HG03565 (cell line): ENCODE results near the gene GLUL.
"Not testable (repeated sequence)": the region's sequence is repeated elsewhere in the genome, so short reads cannot be mapped to it uniquely, and the experiment has no call there.

Experiments used
- ATAC-seq: cut with Tn5 transposase; IDR thresholded peaks from one replicate; pipeline ENCODE4 v1.9.1; 2021; ENCODE audit warnings: mild to moderate bottlenecking, moderate library complexity; ENCODE audit not compliant: unreplicated experiment

Gene GLUL

DNA sequence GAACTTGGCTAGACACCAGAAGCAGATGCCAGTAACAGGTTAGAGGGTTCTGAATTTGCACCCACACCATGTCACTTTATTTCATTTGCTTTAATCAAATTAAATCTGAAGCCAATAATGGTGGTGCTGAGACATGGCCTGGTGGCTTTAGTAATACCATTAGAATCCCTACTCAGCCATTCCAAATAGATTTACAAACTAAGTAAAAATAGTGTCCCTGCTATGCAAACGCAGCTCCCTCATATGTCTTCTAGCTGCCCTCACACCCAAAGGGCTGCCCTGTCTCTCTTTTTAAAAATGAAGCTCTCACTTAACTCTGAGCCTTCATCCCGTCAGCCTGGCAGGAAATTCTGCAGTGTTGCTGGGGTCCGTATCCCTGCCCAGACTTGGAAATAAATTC, 21.1 kb downstream of the GLUL start:
- ATAC-seq: no peak

DNA sequence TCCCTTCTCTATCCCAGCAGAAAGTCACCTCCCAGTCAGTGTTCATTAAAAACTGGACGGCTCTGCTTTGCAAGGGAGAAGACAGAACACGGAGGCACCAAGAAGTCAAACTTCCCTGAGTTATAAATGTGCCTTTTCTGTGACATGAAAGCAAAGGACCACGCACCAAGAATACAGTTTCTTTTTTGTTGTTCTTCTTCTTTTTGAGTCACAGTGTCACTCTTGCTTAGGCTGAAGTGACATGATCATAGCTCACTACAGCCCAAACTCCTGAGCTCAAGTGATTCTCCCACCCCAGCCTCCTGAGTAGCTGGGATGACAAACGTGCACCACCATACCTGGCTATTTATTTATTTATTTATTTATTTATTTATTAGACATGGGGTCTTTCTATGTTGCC, 22.7 kb downstream of the GLUL start:
- no peak for ATAC-seq

DNA sequence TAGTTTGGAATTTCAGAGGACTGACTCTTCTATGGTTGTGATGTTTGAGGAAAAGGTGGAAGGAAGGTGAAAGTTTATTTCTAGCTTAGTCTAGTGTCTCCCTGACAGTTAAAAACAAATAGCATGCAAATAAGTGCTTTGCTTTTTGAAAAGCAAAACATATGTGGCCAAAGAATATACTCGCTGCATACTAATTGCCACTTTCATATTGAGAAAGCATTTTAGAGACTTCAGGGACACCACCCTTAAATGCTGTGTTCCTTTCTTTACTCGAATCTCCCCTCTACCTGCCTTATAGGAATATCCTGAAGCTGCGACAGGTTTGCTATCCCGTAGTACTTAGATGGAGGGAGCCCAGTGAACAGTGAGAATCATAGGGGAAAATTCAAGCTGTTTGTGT, 23.2 kb downstream of the GLUL start:
- ATAC-seq: no peak

DNA sequence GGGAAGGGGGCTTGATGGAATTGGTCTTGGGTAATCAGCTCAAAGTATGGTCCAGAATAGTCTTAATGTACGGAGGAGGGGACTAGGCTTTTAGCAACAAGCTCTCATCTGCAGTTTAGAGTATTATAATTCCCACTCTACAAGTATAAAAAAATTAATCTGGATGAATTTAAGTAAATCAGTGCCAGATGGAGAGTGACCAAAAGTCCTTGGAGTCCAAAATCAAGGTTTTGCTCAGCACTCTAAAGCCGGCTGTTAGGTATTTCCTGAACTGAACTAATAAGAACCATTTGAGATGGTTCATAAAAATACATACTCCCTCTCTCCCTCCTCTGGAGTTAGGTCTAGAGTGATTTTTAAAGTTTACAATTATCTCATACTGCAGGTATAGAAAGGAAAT, 23.7 kb downstream of the GLUL start:
- ATAC-seq: no peak

DNA sequence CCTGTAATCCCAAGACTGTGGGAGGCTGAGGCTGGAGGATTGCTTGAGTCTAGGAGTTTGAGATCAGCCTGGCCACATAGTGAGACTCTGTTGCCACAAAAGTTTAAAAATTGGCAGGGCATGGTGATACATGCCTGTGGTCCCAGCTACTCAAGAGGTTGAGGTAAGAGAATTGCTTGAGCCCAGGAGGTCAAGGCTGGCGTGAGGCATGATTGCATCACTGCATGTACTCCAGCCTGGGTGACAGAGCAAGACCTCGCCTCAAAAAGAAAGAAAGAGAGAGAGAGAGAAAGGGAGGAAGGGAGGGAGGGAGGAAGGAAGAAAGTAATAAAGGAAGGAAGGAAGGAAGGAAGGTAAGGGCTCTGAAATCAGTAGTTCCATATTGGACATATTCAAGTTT, 25.0 kb downstream of the GLUL start:
- ATAC-seq: no peak

DNA sequence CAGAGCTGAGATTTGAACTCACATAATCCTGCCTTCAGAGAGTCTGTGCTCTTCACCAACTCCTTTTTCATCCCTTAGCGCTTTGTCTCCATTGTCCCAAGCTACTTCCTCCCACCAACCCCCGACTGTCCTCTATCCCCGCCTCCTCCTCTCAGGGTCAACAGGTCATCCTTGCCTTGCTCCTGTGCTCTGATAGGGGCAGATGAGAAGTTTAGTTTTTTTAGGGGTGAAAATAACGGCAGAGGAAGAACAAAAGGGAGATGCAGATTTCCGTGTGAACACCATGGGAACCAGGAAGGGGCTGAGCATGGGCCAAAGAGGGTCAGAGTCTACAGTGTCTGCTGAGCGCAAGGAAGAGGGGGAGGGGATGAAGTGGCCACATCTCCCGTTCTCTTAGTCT, 31.9 kb downstream of the GLUL start:
- no peak for ATAC-seq

DNA sequence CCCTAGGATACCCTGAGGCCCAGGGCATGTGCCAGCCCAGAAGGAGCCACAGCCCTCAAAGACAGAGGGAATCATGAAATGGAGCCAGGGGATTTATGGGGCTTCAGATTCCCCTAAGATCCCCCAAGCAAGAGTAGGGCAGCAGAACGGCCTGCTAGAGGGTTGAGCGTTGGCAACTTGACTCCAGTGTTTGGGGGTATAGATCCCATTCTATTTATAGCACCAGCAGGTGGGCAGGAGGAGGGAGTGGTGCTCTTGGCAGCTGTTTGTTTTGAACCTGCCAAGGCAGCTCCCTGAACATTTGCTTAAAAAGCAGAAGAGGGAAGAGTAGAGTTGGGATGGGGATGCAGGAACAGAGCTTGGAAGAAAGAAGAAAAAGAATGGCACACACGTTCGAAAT, 33.7 kb downstream of the GLUL start:
- ATAC-seq: no peak

DNA sequence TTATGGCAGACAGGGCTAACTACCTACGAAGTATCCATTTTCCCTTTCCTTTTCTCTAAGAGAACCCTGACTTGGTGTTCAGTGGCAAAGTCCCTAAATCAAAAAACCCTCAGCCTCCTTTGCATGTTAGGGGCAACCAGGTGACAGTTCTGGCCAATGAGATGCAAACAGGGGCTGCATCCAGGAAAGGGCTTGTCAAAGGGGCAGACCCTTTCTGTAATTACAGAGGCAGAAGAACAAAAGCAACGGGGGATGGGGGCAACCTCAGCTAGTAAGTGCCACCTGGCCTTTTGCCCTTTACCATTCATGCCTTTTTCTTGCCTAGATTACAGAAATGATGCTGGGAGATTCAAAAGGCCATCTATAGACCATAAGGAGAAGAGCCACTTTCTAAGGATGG, 34.4 kb downstream of the GLUL start:
- ATAC-seq: no peak

DNA sequence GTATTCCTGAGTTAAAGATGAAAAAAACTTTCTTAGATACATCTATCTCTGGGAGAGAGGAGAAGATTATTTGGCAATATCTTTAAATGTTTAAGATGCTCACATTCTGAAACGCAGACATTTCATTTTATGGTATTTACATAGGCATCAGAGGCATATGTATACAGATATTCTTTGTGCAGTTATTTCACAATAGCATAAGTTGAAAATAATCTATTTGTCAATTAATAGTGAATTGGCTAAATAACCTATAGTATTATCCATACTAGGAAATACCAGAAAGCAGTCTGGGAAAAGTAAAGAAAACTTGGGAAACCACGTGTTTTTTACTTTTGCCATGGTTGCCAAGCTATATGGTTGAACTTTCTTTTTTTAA, 35.9 kb downstream of the GLUL start:
- no peak for ATAC-seq

DNA sequence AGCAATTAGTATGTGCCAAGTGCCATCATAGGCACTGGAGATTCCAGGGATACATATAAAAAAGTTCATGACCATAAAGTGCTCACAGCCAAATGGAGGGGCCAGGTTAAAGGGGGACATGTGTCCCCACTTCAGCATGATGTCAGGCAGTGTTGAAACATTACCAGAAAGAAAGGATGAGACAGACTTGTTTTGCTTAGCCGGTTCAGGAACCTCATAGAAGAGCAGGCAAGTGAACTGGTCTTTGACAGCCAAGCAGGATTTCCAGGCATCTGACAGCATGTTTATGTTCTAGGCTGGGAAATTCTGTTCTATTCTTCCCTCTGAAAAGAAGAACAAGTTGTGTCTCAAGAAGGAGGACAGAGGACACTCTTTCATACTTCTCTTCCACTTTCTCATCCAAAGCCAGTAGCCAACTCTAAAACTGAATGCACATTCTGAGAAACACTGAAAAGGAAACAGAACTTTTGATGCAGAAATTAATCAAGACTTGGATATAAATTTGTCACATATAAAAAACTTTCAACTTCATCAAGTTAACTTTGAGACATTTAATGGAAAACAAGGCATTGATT, 39.7 kb downstream of the GLUL start:
- ATAC-seq: no peak

DNA sequence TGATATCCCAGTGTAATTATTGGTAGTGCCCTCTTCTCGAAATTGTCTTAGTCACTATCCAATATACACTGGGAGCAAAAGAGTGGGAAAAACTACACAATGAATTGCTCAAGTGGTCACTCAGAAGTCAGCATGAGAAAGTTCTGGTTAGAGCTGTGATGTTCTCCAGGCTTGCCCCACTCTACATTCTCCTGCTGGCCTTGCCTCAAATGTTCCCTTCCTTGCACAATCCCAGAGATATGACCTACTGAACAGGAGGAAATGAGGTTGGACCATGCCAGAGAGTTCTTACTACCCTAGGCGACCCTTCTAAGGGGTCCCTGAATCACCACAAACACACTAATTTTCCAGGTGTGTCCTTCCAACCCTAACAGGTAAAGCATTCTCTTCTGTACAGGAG, 40.8 kb downstream of the GLUL start:
- ATAC-seq: no peak

DNA sequence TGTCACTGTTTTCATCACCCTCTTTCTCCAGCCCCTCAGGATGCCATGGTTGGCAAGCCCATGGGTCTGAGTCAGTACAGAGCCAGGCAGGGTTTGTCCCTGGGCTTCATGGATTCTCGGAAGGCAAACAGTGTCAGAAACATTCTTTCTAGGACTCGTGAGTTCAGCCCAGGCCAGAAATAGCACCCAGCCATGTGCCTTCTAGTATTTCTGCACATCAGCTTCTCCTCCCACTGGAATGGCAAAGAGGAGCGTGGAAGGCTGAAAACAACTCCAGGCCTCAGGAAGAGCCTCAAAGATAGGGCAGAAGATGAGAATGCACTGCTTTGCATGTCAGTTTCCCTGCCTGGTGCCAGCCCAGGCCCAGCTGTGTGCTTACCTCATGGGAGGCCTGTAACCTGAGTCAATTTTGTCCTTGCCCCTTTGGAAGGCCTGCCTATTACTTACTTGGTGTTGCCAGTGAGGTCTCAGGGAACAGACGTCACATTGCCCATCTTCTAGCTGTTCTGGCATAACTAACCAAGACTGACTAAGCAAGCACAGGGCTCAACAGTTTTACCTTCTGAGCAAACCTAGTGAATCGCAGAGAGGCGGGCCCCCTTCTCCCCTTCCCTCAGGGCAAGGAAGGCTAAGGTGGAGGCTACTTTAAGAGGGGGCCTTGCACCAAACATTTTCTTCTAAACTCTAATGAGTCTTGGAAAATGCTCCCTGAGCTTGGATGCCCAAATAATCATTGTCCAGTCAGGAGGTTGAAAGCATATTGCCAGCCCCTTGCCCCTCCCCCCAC, 42.4 kb downstream of the GLUL start:
- ATAC-seq: no peak

DNA sequence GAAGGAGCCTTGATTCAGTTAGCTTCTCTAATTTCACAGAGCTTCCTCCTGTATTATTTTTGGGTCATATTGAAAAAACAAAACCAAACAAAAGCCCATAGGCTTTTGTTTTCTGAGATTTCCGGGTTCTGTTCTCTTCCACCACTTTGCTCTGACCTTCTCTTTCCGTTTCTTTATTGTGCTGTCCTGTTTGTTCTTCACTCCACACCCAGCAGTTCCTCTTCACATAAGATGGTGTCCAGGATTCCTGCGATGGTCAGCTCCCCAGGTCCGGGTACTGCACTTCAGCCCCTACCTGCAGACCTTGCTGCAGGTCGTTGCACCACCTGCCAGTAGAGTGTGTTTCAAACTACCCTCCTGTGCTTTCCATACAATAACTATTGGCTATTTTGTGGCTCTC, 44.6 kb downstream of the GLUL start:
- no peak for ATAC-seq

DNA sequence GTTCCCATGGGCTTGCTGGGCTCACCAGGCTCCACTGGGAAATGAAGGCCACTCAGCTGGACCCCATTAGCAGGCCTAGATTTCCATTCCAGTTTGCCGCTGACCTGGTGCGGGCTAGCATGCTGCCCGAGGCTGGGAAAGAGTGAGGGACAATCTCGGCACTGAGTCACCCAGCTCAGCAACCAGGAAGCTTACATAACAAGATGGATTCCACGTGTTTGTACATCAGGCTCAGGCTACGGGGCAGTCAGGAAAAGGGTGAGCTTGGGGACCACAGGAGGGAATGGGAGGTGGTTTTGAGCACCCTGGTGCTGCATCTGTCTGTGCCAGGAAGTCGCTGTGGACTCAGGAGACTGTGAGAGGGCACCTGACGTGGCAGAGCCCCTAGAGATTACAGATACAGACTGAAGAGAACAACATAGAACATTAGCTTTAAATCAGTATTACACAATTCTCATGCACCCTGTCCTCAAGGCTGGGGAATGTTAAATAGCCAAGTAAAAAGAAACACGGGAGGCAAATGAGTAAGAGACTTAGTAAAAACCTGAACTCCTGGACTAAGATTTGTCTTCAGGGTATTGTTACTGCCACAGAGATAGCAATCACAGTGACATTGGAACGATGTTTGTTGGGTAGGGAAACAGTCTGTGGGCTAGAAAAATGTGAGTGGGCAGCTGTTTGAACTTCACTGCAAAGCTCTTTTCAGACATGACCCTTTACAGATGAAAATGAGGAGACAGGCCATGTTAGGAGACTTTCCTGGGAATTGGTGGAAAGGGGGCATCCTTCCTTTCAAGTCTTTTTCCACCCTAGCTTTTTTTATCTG, 51.1 kb downstream of the GLUL start:
- ATAC-seq: no peak

DNA sequence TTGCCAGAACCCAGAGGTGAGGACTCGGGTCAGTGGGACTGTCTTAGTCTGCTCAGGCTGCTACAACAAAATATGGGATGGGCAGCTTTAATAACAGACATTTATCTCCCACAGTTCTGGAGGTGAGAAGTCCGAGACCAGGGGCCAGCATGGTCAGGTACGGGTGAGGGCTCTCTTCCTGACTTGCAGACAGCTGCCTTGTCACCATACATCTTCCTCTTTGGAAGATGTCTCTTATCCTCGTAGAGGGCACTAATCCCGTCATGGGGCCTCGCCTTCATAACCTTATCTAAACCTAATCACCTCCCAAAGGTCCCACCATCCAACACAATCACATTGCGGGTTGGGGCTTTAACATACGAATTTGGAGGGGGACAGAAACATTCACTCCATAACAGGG, 51.9 kb downstream of the GLUL start:
- ATAC-seq: no peak

DNA sequence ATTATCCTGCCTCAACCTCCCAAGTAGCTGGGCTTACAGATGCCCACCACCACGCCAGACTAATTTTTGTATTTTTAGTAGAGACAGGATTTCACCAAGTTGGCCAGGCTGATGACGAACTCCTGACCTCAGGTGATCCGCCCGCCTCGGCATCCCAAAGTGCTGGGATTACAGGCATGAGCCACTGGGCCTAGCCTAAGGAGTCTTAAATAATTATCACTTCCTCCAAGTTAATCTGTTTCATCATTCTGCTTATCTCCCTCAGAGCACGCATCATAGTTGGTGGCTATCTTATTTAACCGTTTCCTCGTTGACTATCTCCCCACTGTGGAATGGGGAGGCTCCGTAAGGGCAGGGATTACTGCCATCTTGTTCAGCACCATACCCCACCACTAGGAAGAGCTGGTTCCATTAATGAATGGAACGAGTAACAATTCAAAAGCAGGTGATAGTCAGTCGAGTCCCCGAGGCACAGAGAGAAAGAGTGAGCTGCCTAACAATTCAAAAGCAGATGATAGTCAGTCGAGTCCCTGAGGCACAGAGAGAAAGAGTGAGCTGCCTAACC, 52.7 kb downstream of the GLUL start:
- ATAC-seq: no peak

DNA sequence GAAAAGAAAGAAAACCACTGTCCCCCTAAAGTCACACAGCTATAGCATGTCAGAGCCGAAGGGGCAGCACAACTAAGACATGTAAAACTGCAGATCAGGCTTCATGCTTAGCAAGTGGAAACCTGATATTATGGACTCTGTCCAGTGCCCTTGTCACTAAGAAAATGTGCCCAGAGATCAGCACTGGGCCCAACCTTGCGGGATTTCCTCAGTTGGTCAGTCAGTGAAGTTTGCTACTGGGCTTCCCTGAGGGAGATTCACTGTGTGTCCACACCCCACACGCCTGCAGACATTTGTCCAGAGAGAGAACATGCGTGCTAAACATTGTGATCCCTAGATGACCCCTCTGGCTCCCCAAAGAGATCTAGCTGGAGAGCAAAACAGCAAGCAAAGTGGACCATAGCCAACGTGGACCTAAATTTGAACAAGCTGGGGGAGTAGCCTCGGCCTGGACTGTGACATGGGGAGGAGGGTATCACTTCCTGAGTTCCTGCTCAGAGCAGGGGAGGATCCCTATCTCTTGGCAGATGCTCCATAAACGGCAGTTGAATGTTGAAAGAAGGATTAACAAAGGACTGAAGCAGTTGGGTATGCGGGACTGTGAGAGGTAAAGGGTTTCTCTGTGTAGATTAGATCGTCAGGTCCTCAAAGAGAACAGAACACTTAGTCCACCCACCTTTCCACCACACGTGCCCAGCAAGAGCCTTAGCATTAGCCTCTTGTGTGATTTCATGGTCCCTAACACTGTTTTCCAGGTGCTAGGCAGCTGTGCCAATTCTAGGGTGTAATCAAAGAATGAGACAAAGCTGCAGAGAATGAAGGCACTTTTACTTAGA, 53.6 kb downstream of the GLUL start:
- no peak for ATAC-seq

DNA sequence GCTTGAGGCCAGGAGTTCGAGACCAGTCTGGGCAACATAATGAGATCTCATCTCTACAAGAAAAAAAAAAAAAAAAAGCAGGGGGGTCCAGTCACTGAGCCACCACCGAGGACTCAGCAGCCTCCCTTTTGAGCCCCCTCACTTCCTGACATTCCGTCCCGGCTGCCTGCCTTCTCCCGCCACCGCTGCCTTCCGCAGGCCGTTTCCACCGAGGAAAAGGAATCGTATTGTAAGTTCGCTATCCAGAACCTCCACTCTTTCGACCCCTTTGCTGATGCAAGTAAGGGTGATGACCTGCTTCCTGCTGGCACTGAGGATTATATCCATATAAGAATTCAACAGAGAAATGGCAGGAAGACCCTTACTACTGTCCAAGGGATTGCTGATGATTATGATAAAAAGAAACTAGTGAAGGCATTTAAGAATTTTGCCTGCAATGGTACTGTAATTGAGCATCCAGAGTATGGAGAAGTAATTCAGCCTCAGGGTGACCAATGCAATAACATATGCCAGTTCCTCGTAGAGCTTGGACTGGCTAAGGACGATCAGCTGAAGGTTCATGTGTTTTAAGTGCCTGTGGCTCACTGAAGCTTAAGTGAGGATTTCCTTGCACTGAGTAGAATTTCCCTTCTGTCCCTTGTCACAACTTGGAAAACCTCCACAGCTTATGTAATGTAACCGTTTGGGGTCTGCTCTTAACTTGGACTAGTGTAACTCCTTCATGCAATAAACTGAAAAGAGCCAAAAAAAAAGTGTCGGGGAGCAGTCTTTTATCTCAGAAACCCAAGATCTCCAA, 55.6 kb downstream of the GLUL start:
- ATAC-seq: no peak

DNA sequence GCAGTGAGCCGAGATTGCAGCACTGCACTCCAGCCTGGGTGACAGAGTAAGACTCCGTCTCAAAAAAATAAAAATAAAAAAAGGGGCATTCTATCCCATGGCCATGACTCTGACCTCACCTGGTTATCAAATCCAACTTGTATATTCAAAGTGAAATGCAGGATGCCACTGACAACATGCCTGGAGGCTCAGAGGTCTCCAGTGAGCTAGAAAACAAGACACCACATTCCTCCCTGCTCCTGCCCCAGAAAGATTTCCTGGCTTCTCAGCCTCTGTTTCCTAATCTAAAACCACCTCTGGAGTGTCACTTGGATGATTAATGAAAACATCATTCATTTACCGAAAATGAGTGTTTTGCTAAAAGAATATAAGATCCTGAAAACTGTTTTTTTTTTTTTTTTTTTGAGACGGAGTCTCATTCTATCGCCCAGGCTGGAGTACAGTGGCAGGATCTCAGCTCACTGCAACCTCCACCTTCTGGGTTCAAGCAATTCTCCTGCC, 58.5 kb downstream of the GLUL start:
- ATAC-seq: not testable (repeated sequence)
